CD4-positive, alpha-beta T cell (primary cell): ENCODE measurements around the gene PBOV1. TPM values are rescaled to one million over a fixed set of nuclear protein-coding genes. Genes with fewer than 3 reads are reported as not detected.

Experiments used
- ATAC-seq: fragments of 200-7000 bp; cut with Tn5 transposase; one replicate; pipeline ENCODE4 v1.10.0; 2022; ENCODE audit warnings: mild to moderate bottlenecking; ENCODE audit not compliant: poor library complexity
- CTCF ChIA-PET: fragments of 350-600 bp; sonication (Branson Sonifier 250); formaldehyde crosslinking; loops from one replicate; lab custom pipeline; 2021; ENCODE audit warnings: antibody characterized with exemption, inconsistent platforms; lab: Charles Lee
- POLR2A ChIA-PET: fragments of 350-600 bp; sonication (Branson Sonifier 250); formaldehyde crosslinking; loops from one replicate; lab custom pipeline; 2021; ENCODE audit warnings: antibody characterized with exemption, inconsistent platforms; lab: Charles Lee
- DNase-seq, 14 experiments: peaks; one replicate each; pipeline ENCODE4 v3.0.0-alpha.2; 2013 to 2020; ENCODE audit warnings: mixed read lengths in 2 of 14
- H3K27ac ChIP-seq, 2 donors: one replicate each; pipeline versions ENCODE4 v1.5.1 to v1.7.0; 2013; ENCODE audit warnings: low read length in 2 of 2, low read depth in 1 of 2, mild to moderate bottlenecking in 1 of 2
- H3K27me3 ChIP-seq, 2 experiments: 1 replicate in 1 of 2; 2 replicates in 1 of 2; pipeline versions ENCODE4 v1.6.1 to v1.7.0; 2013; ENCODE audit warnings: low read length in 2 of 2, control low read depth in 1 of 2, mild to moderate bottlenecking in 1 of 2, moderate library complexity in 1 of 2; ENCODE audit not compliant: insufficient read depth in 2 of 2, control insufficient read depth in 1 of 2
- H3K36me3 ChIP-seq: one replicate; pipeline ENCODE4 v1.6.1; 2013; ENCODE audit warnings: low read length, control low read depth; ENCODE audit not compliant: insufficient read depth
- H3K4me1 ChIP-seq: one replicate; pipeline ENCODE4 v1.6.1; 2013; ENCODE audit warnings: low read length, control low read depth; ENCODE audit not compliant: insufficient read depth
- H3K4me3 ChIP-seq: one replicate; pipeline ENCODE4 v1.5.1; 2013; ENCODE audit warnings: mild to moderate bottlenecking, low read length, moderate library complexity
- H3K9me3 ChIP-seq, 2 experiments: 1 replicate in 1 of 2; 2 replicates in 1 of 2; pipeline versions ENCODE4 v1.6.1 to v1.7.0; 2013; ENCODE audit warnings: low read length in 2 of 2, mild to moderate bottlenecking in 2 of 2, control low read depth in 1 of 2, moderate library complexity in 1 of 2; ENCODE audit not compliant: control insufficient read depth in 1 of 2, insufficient read depth in 1 of 2
- H3K27ac Mint-ChIP-seq: one replicate; pipeline ENCODE4 v1.8.0; 2020; ENCODE audit warnings: mixed read lengths
- H3K27me3 Mint-ChIP-seq: one replicate; pipeline ENCODE4 v1.8.0; 2021; ENCODE audit warnings: mixed read lengths
- H3K36me3 Mint-ChIP-seq: one replicate; pipeline ENCODE4 v1.8.0; 2021; ENCODE audit warnings: low read depth, mixed read lengths
- H3K4me1 Mint-ChIP-seq: one replicate; pipeline ENCODE4 v1.8.0; 2021; ENCODE audit warnings: low read depth, mixed read lengths
- H3K4me3 Mint-ChIP-seq: one replicate; pipeline ENCODE4 v1.8.0; 2020; ENCODE audit warnings: mild to moderate bottlenecking, mixed read lengths
- H3K9me3 Mint-ChIP-seq: one replicate; pipeline ENCODE4 v1.8.0; 2020; ENCODE audit warnings: mixed read lengths
- intact Hi-C, 2 experiments: fragments of 100-400 bp; cut with DNase I in 1 of 2; cut with micrococcal nuclease in 1 of 2; formaldehyde crosslinking; loops; one replicate each; pipeline versions ENCODE4 v1.15.1 to v1.9.0; 2023 to 2025; cut with DNase I, micrococcal nuclease
- total RNA-seq, 174 experiments: library from RNA in 2 of 174; stranded (reverse) in 2 of 174; gene quantifications; one replicate each; pipeline ENCODE4 v1.2.3 and lab custom pipeline; 2021 to 2026
- TF ChIP-seq, protein P1 (sequence below): fragments of 200-600 bp; IDR thresholded peaks from one replicate; pipeline ENCODE4 v1.8.0; 2022; ENCODE audit warnings: antibody characterized with exemption, mild to moderate bottlenecking

The PBOV1 gene
- total RNA-seq, 2 experiments from 2014 or later: not detected

DNA sequence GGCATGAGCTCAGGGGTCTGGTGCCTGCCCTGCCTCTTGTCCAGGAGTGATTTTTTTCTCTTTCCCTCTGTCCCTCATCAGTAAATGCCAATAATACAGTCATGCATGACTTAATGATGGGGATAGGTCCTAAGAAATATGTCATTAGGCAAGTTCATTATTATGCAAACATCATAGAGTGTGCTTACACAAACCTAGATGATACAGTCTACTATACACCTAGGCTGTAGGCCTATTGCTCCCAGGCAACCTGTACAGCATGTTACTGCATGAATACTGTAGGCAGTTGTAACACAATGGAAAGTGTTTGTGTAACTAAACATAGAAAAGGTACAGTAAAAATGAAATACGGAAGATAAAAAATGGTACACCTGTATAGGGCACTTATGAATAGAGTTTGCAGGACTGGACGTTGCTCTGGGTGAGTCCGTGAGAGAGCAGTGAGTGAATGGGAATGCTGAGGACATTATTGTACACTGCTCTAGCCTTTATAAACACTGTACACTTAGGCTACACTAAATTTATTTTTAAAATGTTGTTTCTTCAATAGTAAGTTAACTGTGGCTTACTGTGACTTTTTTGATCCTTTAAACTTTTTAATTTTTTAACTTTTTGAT, 22.1 kb downstream of the PBOV1 start:
- no peak overlapping the region for H3K27ac ChIP-seq
- TF ChIP-seq, protein P1, sequence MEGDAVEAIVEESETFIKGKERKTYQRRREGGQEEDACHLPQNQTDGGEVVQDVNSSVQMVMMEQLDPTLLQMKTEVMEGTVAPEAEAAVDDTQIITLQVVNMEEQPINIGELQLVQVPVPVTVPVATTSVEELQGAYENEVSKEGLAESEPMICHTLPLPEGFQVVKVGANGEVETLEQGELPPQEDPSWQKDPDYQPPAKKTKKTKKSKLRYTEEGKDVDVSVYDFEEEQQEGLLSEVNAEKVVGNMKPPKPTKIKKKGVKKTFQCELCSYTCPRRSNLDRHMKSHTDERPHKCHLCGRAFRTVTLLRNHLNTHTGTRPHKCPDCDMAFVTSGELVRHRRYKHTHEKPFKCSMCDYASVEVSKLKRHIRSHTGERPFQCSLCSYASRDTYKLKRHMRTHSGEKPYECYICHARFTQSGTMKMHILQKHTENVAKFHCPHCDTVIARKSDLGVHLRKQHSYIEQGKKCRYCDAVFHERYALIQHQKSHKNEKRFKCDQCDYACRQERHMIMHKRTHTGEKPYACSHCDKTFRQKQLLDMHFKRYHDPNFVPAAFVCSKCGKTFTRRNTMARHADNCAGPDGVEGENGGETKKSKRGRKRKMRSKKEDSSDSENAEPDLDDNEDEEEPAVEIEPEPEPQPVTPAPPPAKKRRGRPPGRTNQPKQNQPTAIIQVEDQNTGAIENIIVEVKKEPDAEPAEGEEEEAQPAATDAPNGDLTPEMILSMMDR: no peak
- no peaks in the 10 kb centered on the region for H3K4me1 ChIP-seq
- Mint-ChIP-seq H3K27ac (no peak overlapping the region), H3K4me1 (no peaks in the 10 kb centered on the region), H3K27me3 (peaks cover 30% of the 10 kb centered on the region), H3K9me3 (no peaks in the 10 kb centered on the region), H3K4me3 (no peak overlapping the region), H3K36me3 (no peaks in the 10 kb centered on the region)
- no peak overlapping the region for H3K4me3 ChIP-seq
- ChIA-PET POLR2A (no interaction called here), CTCF (no interaction called here)
- H3K27me3 ChIP-seq: no peaks in the 10 kb centered on the region
- intact Hi-C loops: no loop called here
- ATAC-seq (no peak), DNase-seq (no peak)
- no peaks in the 10 kb centered on the region for H3K36me3 ChIP-seq
- no peaks in the 10 kb centered on the region for H3K9me3 ChIP-seq

DNA sequence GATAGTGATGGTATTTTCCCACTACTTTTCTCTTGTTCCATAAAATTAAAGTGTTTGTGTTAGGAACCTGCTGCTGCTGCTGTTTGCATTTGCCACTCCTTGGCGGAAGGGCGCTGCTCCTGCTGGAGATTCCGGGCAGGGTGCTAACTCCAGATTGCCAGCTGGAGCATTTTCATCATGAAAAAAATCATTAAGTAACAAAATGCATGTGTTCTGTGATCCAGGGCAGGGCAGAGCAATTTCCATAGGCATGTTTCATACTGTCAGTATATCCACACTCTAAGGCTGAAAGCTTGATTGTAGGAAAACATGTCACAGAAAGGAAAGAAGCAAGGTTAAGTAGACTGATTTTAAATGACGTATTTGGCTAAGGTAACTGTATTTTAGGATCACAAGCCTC, 24.0 kb downstream of the PBOV1 start:
- no peaks in the 10 kb centered on the region for H3K36me3 Mint-ChIP-seq
- no peak overlapping the region for H3K4me3 Mint-ChIP-seq

DNA sequence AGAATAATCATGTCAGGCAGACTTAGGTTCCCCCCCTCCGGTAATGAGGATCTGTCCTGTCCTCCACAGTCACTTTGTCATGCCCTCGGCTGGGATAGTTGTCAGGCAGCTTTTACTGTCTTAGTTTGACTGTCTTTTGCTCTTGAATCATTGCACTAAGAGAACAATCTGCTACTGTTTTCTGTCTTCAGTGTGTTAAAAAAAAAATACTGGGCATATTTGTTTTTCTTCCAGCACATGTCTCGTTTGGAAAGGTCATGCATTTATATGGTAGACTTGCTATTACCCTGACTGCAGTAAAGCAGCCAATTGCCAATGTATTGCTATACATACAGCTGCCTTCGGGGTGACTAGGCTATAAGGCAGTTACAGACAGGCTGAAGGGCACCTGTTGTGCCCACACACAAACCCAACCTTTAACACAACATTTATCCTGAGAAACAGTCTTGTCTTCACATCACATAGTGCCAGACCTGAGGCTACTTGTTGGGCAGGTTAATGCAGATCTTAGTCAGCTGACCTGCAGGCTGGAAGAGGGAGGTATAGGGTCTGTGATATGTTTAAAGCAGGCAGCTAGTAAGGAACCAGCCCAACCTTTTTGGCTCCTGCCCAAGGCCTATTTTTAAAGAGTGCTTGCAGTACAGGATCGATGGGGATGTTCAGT, 29.9 kb downstream of the PBOV1 start:
- DNase-seq (no peak), ATAC-seq (no peak)
- no peaks in the 10 kb centered on the region for H3K4me1 ChIP-seq
- Mint-ChIP-seq H3K4me1 (no peaks in the 10 kb centered on the region), H3K27ac (no peak overlapping the region), H3K4me3 (no peak overlapping the region), H3K27me3 (peaks cover 58% of the 10 kb centered on the region), H3K36me3 (no peaks in the 10 kb centered on the region), H3K9me3 (no peaks in the 10 kb centered on the region)
- CTCF ChIA-PET: no interaction called here
- no peak overlapping the region for H3K27ac ChIP-seq
- peaks cover 0 to 13% of the 10 kb centered on the region in 2 experiments for H3K27me3 ChIP-seq
- intact Hi-C loops: no loop called here
- H3K4me3 ChIP-seq: no peak overlapping the region
- no peaks in the 10 kb centered on the region for H3K36me3 ChIP-seq
- TF ChIP-seq, protein P1: no peak
- POLR2A ChIA-PET: no interaction called here
- H3K9me3 ChIP-seq: no peaks in the 10 kb centered on the region

More for the DNA sequence above, 24.0 kb downstream of the PBOV1 start:
- ChIA-PET POLR2A (no interaction called here), CTCF (no interaction called here)
- no peak overlapping the region for H3K4me3 ChIP-seq
- intact Hi-C loops: no loop called here
- no peaks in the 10 kb centered on the region for H3K4me1 ChIP-seq
- no peaks in the 10 kb centered on the region for H3K4me1 Mint-ChIP-seq
- ATAC-seq (no peak), DNase-seq (no peak)
- H3K27me3 ChIP-seq: peaks cover 0 to 6% of the 10 kb centered on the region in 2 experiments
- H3K9me3 Mint-ChIP-seq: no peaks in the 10 kb centered on the region
- TF ChIP-seq, protein P1: no peak
- H3K36me3 ChIP-seq: no peaks in the 10 kb centered on the region
- H3K27ac ChIP-seq: no peak overlapping the region
- no peak overlapping the region for H3K27ac Mint-ChIP-seq
- no peaks in the 10 kb centered on the region for H3K9me3 ChIP-seq
- peaks cover 32% of the 10 kb centered on the region for H3K27me3 Mint-ChIP-seq
